Breast epithelium (tissue), 4 donors: ENCODE measurements around the gene TBX6. TPM values are rescaled to one million over a fixed set of nuclear protein-coding genes. Genes with fewer than 3 reads are reported as not detected.
"Not testable (repeated sequence)": the region's sequence is repeated elsewhere in the genome, so short reads cannot be mapped to it uniquely, and the experiment has no call there.

Experiments
- DNase-seq, 2 donors: peaks; one replicate each; pipeline ENCODE4 v3.0.0-alpha.2; 2019; ENCODE audit warnings: low spot score in 2 of 2
- H3K27ac ChIP-seq, 2 donors: fragments of 200-600 bp; sonication (generic) in 1 of 2; one replicate each; pipeline ENCODE4 v1.5.1; 2016 to 2019; ENCODE audit warnings: mild to moderate bottlenecking in 1 of 2
- H3K27me3 ChIP-seq, 2 donors: fragments of 200-600 bp; sonication (generic) in 1 of 2; one replicate each; pipeline versions ENCODE4 v1.5.1 to v1.6.0; 2017 to 2019; ENCODE audit warnings: control low read depth in 1 of 2, mild to moderate bottlenecking in 1 of 2
- H3K36me3 ChIP-seq: fragments of 200-600 bp; one replicate; pipeline ENCODE4 v1.5.1; 2019
- H3K4me1 ChIP-seq, 2 donors: fragments of 200-600 bp; sonication (generic); one replicate each; pipeline ENCODE4 v1.5.1; 2016 to 2019; ENCODE audit warnings: control low read depth in 1 of 2
- H3K4me3 ChIP-seq, 3 donors: fragments of 200-600 bp; sonication (generic); 1 replicate in 2 of 3; 2 replicates in 1 of 3; pipeline ENCODE4 v1.5.1; 2016 to 2019; ENCODE audit warnings: mild to moderate bottlenecking in 3 of 3, moderate library complexity in 2 of 3
- H3K9me3 ChIP-seq, 2 donors: fragments of 200-600 bp; sonication (generic) in 1 of 2; one replicate each; pipeline ENCODE4 v1.5.1; 2016 to 2019; ENCODE audit warnings: control low read depth in 1 of 2
- CTCF ChIP-seq, 3 donors: fragments of 450-650 bp; IDR thresholded peaks; one replicate each; pipeline ENCODE4 v1.5.1; 2016 to 2017; ENCODE audit warnings: antibody characterized with exemption in 3 of 3, mild to moderate bottlenecking in 3 of 3, moderate library complexity in 3 of 3
- POLR2A ChIP-seq: fragments of 450-650 bp; IDR thresholded peaks from one replicate; pipeline ENCODE4 v1.6.1; 2016; ENCODE audit warnings: antibody characterized with exemption, mild to moderate bottlenecking, moderate library complexity
- POLR2AphosphoS5 ChIP-seq, 3 donors: sonication (generic); formaldehyde crosslinking; IDR thresholded peaks; one replicate each; pipeline ENCODE4 v1.6.1; 2017; ENCODE audit warnings: antibody characterized with exemption in 3 of 3
- intact Hi-C: fragments of 100-400 bp; cut with DNase I; formaldehyde crosslinking; loops from one replicate; pipeline ENCODE4 v1.15.1; 2023; ENCODE audit warnings: low total_unique reads
- total RNA-seq, 3 donors: library from RNA; depleted of rRNA; stranded (reverse); fragments of >200 nt; gene quantifications; one replicate each; pipeline ENCODE4 v1.1.0, GENCODE V29; 2016

TBX6 gene
- total RNA-seq, 3 donors from 2014 or later, result 0.73 to 0.98 (median 0.80) TPM

GRCh38 chr16:30117768-30118167, 26.0 kb upstream of the TBX6 start:
- no peaks in the 10 kb centered on the region for H3K4me1 ChIP-seq
- no peaks in the 10 kb centered on the region for H3K27me3 ChIP-seq
- no peak overlapping the region for H3K4me3 ChIP-seq
- DNase-seq, result no peak
- intact Hi-C loops, result no loop called here
- TF ChIP-seq POLR2AphosphoS5 (IDR thresholded peaks at IDR 0.05) (no peak), POLR2A (no peak), CTCF (IDR thresholded peaks at IDR 0.05) (no peak)
- no peaks in the 10 kb centered on the region for H3K9me3 ChIP-seq
- no peaks in the 10 kb centered on the region for H3K36me3 ChIP-seq
- no peak overlapping the region for H3K27ac ChIP-seq

DNA sequence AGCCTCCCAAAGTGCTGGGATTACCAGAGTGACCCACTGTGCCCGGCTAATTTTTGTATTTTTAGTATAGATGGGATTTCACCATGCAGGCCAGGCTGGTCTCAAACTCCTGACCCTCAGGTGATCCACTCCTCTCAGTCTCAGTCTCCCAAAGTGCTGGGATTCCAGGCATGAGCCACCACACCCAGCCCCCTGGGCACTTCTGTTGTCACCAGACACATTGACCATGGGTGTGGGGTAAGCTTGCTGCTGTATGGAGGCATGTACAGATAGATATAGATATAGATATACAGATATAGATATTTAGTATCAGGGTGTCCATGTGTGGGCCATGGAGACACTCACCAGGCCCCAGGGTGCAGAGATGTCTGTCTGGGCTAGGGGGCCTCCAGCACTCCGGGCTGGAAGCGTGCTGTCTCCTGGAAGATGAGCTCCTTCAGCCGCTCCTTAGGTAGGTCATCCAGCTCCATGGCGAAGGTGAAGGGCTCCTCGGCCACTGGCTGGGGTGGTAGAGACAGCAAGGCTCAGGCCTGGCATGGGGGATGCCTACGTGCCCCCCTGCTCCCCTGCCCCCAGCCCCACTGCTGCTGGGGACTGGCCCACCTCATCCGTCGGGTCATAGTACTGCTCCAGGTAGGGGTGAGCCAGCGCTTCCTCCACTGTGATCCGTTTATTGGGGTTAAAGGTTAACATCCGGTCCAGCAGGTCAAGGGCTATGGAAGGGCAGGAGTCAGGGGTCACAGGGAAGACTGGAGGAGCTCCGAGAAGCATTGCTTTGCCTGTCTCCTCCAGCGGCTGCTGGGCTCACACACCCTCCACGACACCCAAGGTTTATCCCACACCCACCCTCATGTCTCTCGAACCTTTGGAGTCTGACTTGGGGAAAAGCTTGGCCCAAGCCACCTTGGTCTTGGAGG, 24.8 kb upstream of the TBX6 start:
- Histone ChIP-seq H3K4me1 (no peaks in the 10 kb centered on the region), H3K27ac (no peak overlapping the region)
- DNase-seq, result no peak

GRCh38 chr16:30115238-30115637, 23.5 kb upstream of the TBX6 start:
- no peak overlapping the region for H3K27ac ChIP-seq
- H3K36me3 ChIP-seq, result no peaks in the 10 kb centered on the region
- intact Hi-C loops, result no loop called here
- H3K9me3 ChIP-seq, result no peaks in the 10 kb centered on the region
- no peak overlapping the region for H3K4me3 ChIP-seq
- DNase-seq, result no peak
- H3K27me3 ChIP-seq, result no peaks in the 10 kb centered on the region
- H3K4me1 ChIP-seq, result no peaks in the 10 kb centered on the region
- TF ChIP-seq CTCF (IDR thresholded peaks at IDR 0.05), result no peak
- TF ChIP-seq POLR2AphosphoS5 (IDR thresholded peaks at IDR 0.05), result no peak
- no peak for TF ChIP-seq POLR2A

More for the DNA sequence above, 24.8 kb upstream of the TBX6 start:
- Histone ChIP-seq H3K4me3 (no peak overlapping the region), H3K36me3 (no peaks in the 10 kb centered on the region), H3K9me3 (no peaks in the 10 kb centered on the region), H3K27me3 (no peaks in the 10 kb centered on the region)
- intact Hi-C loops, result no loop called here
- TF ChIP-seq POLR2AphosphoS5 (IDR thresholded peaks at IDR 0.05) (no peak), CTCF (IDR thresholded peaks at IDR 0.05) (no peak), POLR2A (no peak)

DNA sequence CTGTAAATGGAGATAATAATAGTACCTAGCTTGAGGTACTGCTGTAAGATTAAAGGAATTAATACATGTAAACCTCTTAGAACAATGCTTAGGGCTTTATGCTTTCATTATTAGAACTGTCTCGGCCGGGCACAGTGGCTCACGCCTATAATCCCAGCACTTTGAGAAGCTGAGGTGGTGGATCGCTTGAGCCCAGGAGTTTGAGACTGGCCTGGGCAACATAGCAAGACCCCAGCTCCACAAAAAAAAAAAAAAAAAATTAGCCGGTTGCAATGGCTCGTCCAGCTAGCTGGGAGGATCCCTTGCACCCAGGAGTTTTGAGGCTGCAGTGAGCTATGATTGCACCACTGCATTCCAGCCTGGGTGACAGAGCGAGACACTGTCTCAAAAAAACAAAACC, 23.1 kb upstream of the TBX6 start:
- DNase-seq, H3K4me1 ChIP-seq, intact Hi-C loops, H3K4me3 ChIP-seq, H3K9me3 ChIP-seq, H3K27ac ChIP-seq, H3K27me3 ChIP-seq, H3K36me3 ChIP-seq: not testable (repeated sequence)

DNA sequence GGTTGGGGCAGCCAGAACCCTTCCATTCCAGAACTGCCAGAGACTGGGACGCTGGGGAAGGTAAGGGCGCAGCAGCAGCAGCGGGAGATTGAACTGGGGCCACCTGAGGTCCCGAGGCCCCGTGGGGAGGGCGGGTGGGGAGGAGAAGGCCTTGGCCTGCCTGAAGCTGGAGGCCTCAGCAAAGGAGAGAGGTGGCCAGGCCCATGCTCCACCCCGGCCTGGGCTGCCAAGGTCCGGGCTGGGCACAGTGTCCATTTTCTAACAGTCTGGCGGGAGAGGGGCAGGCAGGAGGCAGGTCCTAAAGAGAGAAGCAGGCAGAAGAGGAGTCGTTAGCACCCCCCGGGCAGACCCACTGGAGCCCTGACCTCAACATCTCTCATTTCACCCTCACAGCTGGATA, 22.7 kb upstream of the TBX6 start:
- no peak overlapping the region for H3K27ac ChIP-seq
- H3K4me3 ChIP-seq, result no peak overlapping the region
- no peaks in the 10 kb centered on the region for H3K4me1 ChIP-seq
- intact Hi-C loops, result no loop called here
- no peaks in the 10 kb centered on the region for H3K27me3 ChIP-seq
- DNase-seq, result no peak
- TF ChIP-seq POLR2AphosphoS5 (IDR thresholded peaks at IDR 0.05), result no peak
- TF ChIP-seq CTCF (IDR thresholded peaks at IDR 0.05), result no peak
- no peak for TF ChIP-seq POLR2A
- no peaks in the 10 kb centered on the region for H3K36me3 ChIP-seq
- H3K9me3 ChIP-seq, result no peaks in the 10 kb centered on the region
